ENCODE measurements around the gene PIK3C2A. TPM values are rescaled to one million over a fixed set of nuclear protein-coding genes. Genes with fewer than 3 reads are reported as not detected.
A peak's percentile ranks its signal among the peaks of the same experiment; 100 is the strongest.

PIK3C2A gene
- total and polyA plus RNA-seq, 2 of the 13 experiments (the other 11 are each of a cell fraction or from before 2014, with no cell fraction given): 27.5 to 49.9 TPM

DNA sequence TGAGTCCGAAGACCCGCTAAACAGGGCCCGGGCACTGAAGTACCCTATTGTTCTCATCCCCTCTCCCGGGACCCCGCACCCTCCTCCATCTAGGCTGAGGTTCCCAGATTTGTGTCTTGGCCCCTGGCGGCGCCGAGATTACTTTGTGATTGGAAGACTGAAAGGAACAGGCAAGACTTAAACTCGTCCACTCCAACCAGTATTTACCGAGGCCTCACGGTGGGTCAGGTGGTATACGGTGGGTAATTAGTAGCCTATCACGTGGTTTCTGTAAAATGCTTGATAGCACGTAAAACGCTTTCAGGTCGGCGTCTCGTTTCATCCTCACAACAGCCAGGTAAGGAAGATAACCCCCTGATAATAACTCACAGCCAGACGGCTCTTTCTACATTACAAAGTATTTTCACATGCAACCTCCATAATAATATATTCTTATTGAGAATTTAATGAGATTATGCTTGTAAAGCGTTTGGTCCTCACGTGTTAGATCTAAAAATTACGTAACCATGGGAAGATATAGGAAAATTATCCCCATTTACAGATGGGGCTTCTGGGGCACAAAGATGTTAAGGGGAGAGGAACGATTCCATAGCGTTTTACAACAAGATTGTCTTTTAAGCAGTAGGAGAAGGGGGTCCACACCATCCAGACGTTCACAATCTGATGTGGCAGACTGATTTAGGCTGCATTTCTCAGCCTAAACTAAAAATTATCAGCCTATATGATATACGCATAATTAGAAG is 642 bp upstream of the PIK3C2A start (continued):
- no peak for TF ChIP-seq JUNB (CRISPR knock-in tag; IDR thresholded peaks at IDR 0.05; ENCODE audit: borderline replicate concordance)
- 0 out of 2 replicates have a peak, but pooled peaks have one; percentile 4 for TF ChIP-seq HIVEP1 (CRISPR knock-in tag; IDR thresholded peaks at IDR 0.05)
- no peak for TF ChIP-seq NRL (CRISPR knock-in tag; IDR thresholded peaks at IDR 0.05; ENCODE audit: borderline replicate concordance)
- TF ChIP-seq MEIS1 (CRISPR knock-in tag; IDR thresholded peaks at IDR 0.05; ENCODE audit: borderline replicate concordance): no peak; the same call in 1 of the 2 replicates
- 0 out of 2 replicates have a peak, but pooled peaks have one; percentile 6 for TF ChIP-seq BRCA1 (CRISPR knock-in tag; IDR thresholded peaks at IDR 0.05)
- 0 out of 2 replicates have a peak, but pooled peaks have one; percentile 73 for TF ChIP-seq ELF4 (CRISPR knock-in tag; IDR thresholded peaks at IDR 0.05; ENCODE audit: borderline replicate concordance)
- peak; percentile 68; the same call in 1 of the 2 replicates for TF ChIP-seq MIXL1 (CRISPR knock-in tag; IDR thresholded peaks at IDR 0.05)
- TF ChIP-seq, protein P1, sequence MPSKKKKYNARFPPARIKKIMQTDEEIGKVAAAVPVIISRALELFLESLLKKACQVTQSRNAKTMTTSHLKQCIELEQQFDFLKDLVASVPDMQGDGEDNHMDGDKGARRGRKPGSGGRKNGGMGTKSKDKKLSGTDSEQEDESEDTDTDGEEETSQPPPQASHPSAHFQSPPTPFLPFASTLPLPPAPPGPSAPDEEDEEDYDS (CRISPR knock-in tag; IDR thresholded peaks at IDR 0.05): peak; percentile 73
- TF ChIP-seq, protein P2, sequence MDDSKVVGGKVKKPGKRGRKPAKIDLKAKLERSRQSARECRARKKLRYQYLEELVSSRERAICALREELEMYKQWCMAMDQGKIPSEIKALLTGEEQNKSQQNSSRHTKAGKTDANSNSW (CRISPR knock-in tag; IDR thresholded peaks at IDR 0.05; ENCODE audit: borderline replicate concordance): 0 out of 2 replicates have a peak, but pooled peaks have one; percentile 31
- TF ChIP-seq ZNF451 (CRISPR knock-in tag; IDR thresholded peaks at IDR 0.05): no peak
- peak; percentile 40 for TF ChIP-seq PHF8 (CRISPR knock-in tag; IDR thresholded peaks at IDR 0.05)
- peak; percentile 6; the same call in 1 of the 2 replicates for TF ChIP-seq ZNF607 (CRISPR knock-in tag; IDR thresholded peaks at IDR 0.05; ENCODE audit: borderline replicate concordance)
- TF ChIP-seq ESRRA (CRISPR knock-in tag; IDR thresholded peaks at IDR 0.05; ENCODE audit: low read depth): peak; percentile 44; the same call in 1 of the 2 replicates
- TF ChIP-seq ZNF260 (CRISPR knock-in tag; IDR thresholded peaks at IDR 0.05; ENCODE audit: borderline replicate concordance, low read depth): no peak
- TF ChIP-seq ZNF234 (CRISPR knock-in tag; conservative IDR thresholded peaks at IDR 0.05): 0 out of 2 replicates have a peak, but pooled peaks have one; percentile 9
- TF ChIP-seq, protein P3, sequence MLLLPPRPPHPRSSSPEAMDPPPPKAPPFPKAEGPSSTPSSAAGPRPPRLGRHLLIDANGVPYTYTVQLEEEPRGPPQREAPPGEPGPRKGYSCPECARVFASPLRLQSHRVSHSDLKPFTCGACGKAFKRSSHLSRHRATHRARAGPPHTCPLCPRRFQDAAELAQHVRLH (CRISPR knock-in tag; IDR thresholded peaks at IDR 0.05; ENCODE audit: borderline replicate concordance, low read depth): no peak
- 0 out of 2 replicates have a peak, but pooled peaks have one; percentile 49 for TF ChIP-seq ZNF224 (CRISPR knock-in tag; IDR thresholded peaks at IDR 0.05)
- TF ChIP-seq ZNF431 (CRISPR knock-in tag; IDR thresholded peaks at IDR 0.05; ENCODE audit: borderline replicate concordance, low read depth): no peak
- 0 out of 2 replicates have a peak, but pooled peaks have one; percentile 4 for TF ChIP-seq ZNF337 (CRISPR knock-in tag; IDR thresholded peaks at IDR 0.05; ENCODE audit: borderline replicate concordance, low read depth)
- TF ChIP-seq SRSF1 (optimal IDR thresholded peaks at IDR 0.05; ENCODE audit: low read depth, low read length): no peak
- TF ChIP-seq CEBPB (IDR thresholded peaks at IDR 0.05; ENCODE audit: borderline replicate concordance, low read depth, low read length): no peak
- peak; percentile 36 for TF ChIP-seq HDAC1 (CRISPR knock-in tag; IDR thresholded peaks at IDR 0.05)
- no peak for TF ChIP-seq KLF15 (CRISPR knock-in tag; IDR thresholded peaks at IDR 0.05; ENCODE audit: borderline replicate concordance)
- TF ChIP-seq, protein P4, sequence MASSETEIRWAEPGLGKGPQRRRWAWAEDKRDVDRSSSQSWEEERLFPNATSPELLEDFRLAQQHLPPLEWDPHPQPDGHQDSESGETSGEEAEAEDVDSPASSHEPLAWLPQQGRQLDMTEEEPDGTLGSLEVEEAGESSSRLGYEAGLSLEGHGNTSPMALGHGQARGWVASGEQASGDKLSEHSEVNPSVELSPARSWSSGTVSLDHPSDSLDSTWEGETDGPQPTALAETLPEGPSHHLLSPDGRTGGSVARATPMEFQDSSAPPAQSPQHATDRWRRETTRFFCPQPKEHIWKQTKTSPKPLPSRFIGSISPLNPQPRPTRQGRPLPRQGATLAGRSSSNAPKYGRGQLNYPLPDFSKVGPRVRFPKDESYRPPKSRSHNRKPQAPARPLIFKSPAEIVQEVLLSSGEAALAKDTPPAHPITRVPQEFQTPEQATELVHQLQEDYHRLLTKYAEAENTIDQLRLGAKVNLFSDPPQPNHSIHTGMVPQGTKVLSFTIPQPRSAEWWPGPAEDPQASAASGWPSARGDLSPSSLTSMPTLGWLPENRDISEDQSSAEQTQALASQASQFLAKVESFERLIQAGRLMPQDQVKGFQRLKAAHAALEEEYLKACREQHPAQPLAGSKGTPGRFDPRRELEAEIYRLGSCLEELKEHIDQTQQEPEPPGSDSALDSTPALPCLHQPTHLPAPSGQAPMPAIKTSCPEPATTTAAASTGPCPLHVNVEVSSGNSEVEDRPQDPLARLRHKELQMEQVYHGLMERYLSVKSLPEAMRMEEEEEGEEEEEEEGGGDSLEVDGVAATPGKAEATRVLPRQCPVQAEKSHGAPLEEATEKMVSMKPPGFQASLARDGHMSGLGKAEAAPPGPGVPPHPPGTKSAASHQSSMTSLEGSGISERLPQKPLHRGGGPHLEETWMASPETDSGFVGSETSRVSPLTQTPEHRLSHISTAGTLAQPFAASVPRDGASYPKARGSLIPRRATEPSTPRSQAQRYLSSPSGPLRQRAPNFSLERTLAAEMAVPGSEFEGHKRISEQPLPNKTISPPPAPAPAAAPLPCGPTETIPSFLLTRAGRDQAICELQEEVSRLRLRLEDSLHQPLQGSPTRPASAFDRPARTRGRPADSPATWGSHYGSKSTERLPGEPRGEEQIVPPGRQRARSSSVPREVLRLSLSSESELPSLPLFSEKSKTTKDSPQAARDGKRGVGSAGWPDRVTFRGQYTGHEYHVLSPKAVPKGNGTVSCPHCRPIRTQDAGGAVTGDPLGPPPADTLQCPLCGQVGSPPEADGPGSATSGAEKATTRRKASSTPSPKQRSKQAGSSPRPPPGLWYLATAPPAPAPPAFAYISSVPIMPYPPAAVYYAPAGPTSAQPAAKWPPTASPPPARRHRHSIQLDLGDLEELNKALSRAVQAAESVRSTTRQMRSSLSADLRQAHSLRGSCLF (CRISPR knock-in tag; IDR thresholded peaks at IDR 0.05; ENCODE audit: borderline replicate concordance): peak; percentile 44; the same call in 1 of the 2 replicates

All from HepG2 (cell line).